Lung (tissue), 12 donors: ENCODE results near the gene FOXO3. TPM values are rescaled to one million over a fixed set of nuclear protein-coding genes. Genes with fewer than 3 reads are reported as not detected.

Source experiments
- ATAC-seq: fragments of 200-7000 bp; cut with Tn5 transposase; one replicate; pipeline ENCODE4 v1.9.1; 2020; ENCODE audit warnings: moderate number of reproducible peaks; ENCODE audit not compliant: insufficient read depth, low FRiP score
- DNase-seq, 3 donors: peaks; one replicate each; pipeline ENCODE4 v3.0.0-alpha.2; 2013 to 2017
- H3K27ac ChIP-seq, 2 donors: one replicate each; pipeline ENCODE4 v1.5.1; 2013; ENCODE audit warnings: mild to moderate bottlenecking in 2 of 2, moderate library complexity in 2 of 2, control low read depth in 1 of 2, inconsistent platforms in 1 of 2, low read depth in 1 of 2, low read length in 1 of 2
- H3K27me3 ChIP-seq, 3 donors: one replicate each; pipeline ENCODE4 v1.5.1; 2013; ENCODE audit warnings: low read length in 2 of 3; ENCODE audit not compliant: control insufficient read depth in 3 of 3, insufficient read depth in 3 of 3
- H3K36me3 ChIP-seq, 4 donors: one replicate each; pipeline ENCODE4 v1.5.1; 2013; ENCODE audit warnings: low read length in 4 of 4, mild to moderate bottlenecking in 1 of 4, moderate library complexity in 1 of 4; ENCODE audit not compliant: control insufficient read depth in 4 of 4, insufficient read depth in 4 of 4
- H3K4me1 ChIP-seq, 5 donors: one replicate each; pipeline ENCODE4 v1.5.1; 2013; ENCODE audit warnings: low read length in 5 of 5, mild to moderate bottlenecking in 2 of 5, moderate library complexity in 1 of 5; ENCODE audit not compliant: control insufficient read depth in 5 of 5, insufficient read depth in 5 of 5
- H3K4me3 ChIP-seq: one replicate; pipeline ENCODE4 v1.5.1; 2013; ENCODE audit warnings: mild to moderate bottlenecking, control low read depth, moderate library complexity
- H3K9ac ChIP-seq, 2 donors: one replicate each; pipeline ENCODE4 v1.5.1; 2013; ENCODE audit warnings: low read length in 2 of 2, control low read depth in 1 of 2; ENCODE audit not compliant: insufficient read depth in 1 of 2
- H3K9me3 ChIP-seq, 4 donors: one replicate each; pipeline ENCODE4 v1.5.1; 2013; ENCODE audit warnings: low read length in 3 of 4, mild to moderate bottlenecking in 1 of 4, moderate library complexity in 1 of 4; ENCODE audit not compliant: control insufficient read depth in 4 of 4, insufficient read depth in 3 of 4
- WGBS, 2 donors: extraction: QIAGEN DNeasy Blood & Tissue Kit; methylation state at CpG; one replicate each; pipeline ENCODE4 v1.1.7; 2013; 5-methylcytosine and 5-hydroxymethylcytosine counted together
- polyA plus RNA-seq, 2 donors: library from polyadenylated mRNA; stranded (reverse); fragments of 200-250 nt; gene quantifications; one replicate each; pipeline ENCODE4 v1.2.1, GENCODE V29; 2013
- total RNA-seq, 2 donors: library from RNA; depleted of rRNA in 1 of 2; stranded (reverse); fragments of >200 nt in 1 of 2; gene quantifications; one replicate each; pipeline ENCODE4 v1.2.1, GENCODE V29; 2014 to 2021
- TF ChIP-seq, protein P1 (sequence below): IDR thresholded peaks from 2 replicates; pipeline ENCODE4 v1.5.1; 2012; ENCODE audit warnings: mild to moderate bottlenecking; ENCODE audit errors: control extremely low read depth, extremely low read depth
- donor health status: control.
- donor health status: control.
- donor health status: Bipolar disorder and iron deficiency.
- donor health status: healthy.
- donor health status: DM: yes; HTN: yes; CAD: no.

Gene FOXO3
- total and polyA plus RNA-seq, 4 donors: 12.1 to 101 (median 40.0) TPM

DNA sequence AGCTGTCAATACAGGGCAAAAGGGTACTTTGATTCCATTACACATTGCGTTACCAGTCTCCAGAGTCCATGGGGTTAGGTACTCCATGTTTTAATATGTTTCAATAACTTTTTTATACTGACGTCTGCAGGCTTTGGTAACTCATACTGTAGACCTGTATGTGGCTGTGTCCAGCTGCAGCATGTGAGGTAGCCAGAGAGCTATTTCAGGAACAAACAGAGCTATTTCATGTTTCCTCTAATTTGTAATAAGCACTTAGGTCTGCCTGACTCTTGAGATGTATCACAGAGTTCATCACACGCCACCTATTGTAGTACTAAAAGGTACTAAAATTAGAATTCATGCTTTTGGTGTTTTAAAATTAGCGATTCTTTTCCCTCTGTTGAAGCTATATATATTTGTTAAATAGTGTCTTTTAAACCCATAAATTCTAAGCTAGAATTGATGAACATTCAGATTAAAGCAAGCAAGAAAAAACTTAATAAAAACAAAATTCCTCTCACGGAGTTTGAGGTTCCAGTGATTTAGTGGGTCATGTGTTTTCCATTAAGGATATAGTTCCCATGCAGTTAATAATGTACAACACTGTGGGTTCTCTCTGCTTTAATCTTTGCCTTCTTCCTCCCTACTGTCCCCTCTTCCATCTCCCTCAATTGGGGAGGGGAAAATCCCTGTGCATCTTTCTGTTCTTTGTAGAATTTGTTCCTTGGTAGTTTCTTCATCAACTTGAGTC, 37.0 kb downstream of the FOXO3 start:
- TF ChIP-seq, protein P1, sequence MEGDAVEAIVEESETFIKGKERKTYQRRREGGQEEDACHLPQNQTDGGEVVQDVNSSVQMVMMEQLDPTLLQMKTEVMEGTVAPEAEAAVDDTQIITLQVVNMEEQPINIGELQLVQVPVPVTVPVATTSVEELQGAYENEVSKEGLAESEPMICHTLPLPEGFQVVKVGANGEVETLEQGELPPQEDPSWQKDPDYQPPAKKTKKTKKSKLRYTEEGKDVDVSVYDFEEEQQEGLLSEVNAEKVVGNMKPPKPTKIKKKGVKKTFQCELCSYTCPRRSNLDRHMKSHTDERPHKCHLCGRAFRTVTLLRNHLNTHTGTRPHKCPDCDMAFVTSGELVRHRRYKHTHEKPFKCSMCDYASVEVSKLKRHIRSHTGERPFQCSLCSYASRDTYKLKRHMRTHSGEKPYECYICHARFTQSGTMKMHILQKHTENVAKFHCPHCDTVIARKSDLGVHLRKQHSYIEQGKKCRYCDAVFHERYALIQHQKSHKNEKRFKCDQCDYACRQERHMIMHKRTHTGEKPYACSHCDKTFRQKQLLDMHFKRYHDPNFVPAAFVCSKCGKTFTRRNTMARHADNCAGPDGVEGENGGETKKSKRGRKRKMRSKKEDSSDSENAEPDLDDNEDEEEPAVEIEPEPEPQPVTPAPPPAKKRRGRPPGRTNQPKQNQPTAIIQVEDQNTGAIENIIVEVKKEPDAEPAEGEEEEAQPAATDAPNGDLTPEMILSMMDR: no peak
- Histone ChIP-seq H3K9ac (no peak overlapping the region), H3K4me3 (no peak overlapping the region), H3K27me3 (no peaks in the 10 kb centered on the region), H3K27ac (peak overlapping the region; percentile 52 to 57), H3K4me1 (peaks cover 11 to 42% (median 25%) of the 10 kb centered on the region in 5 donors), H3K9me3 (no peaks in the 10 kb centered on the region), H3K36me3 (peaks cover 0 to 2% (median 0%) of the 10 kb centered on the region in 4 donors)
- WGBS, 2 donors: 68 to 77% methylated on average over 5 of the region's 5 CpGs
- ATAC-seq (no peak), DNase-seq (no peak)

DNA sequence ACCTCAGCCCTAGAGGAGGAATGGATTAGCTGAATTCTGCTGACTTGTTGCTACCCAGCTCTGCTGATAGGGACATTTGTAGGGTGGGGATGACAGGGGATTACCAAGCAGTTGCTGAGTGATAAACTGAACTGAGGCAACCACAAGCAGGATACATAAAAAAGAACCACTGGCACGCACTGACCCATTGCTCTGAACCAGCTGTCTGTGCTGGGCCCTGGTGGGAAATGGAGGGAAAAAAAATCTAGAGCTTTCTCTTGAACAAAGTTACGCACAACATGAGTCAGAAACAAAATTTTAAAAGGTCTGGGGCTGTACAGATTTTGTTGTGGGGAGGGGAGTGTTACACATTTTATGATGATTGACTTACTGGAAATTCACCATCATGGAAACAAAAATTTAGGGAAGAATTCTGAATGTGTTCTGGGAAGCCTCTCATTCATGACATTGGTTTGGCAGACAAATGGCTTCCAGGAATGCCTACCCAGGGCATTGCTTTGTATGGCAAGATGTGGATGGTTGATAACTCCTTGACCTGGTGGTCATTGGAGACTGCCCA, 37.7 kb downstream of the FOXO3 start:
- Histone ChIP-seq H3K27ac (peak overlapping the region; percentile 57 to 63), H3K36me3 (peaks cover 0 to 2% (median 0%) of the 10 kb centered on the region in 4 donors), H3K4me1 (peaks cover 11 to 39% (median 24%) of the 10 kb centered on the region in 5 donors), H3K9ac (no peak overlapping the region), H3K4me3 (no peak overlapping the region), H3K27me3 (no peaks in the 10 kb centered on the region), H3K9me3 (no peaks in the 10 kb centered on the region)
- WGBS, 2 donors: 68 to 78% methylated on average over 2 of the region's 2 CpGs
- DNase-seq (no peak), ATAC-seq (peak; percentile 70)
- TF ChIP-seq, protein P1: no peak

GRCh38 chr6:108604156-108604555, 43.4 kb downstream of the FOXO3 start:
- Histone ChIP-seq H3K27me3 (no peaks in the 10 kb centered on the region), H3K27ac (no peak overlapping the region), H3K9ac (no peak overlapping the region), H3K9me3 (no peaks in the 10 kb centered on the region), H3K36me3 (peaks cover 0 to 2% (median 0%) of the 10 kb centered on the region in 4 donors), H3K4me1 (peaks cover 0 to 29% (median 9%) of the 10 kb centered on the region in 5 donors), H3K4me3 (no peak overlapping the region)
- TF ChIP-seq, protein P1: no peak
- WGBS, 2 donors: 96 to 99% methylated on average over 5 of the region's 5 CpGs
- DNase-seq: no peak
- ATAC-seq: no peak
